Endometrial microvascular endothelial cells (primary cell): ENCODE data around the gene TGIF2LX. TPM values are rescaled to one million over a fixed set of nuclear protein-coding genes. Genes with fewer than 3 reads are reported as not detected.
"Not testable (repeated sequence)": the region's sequence is repeated elsewhere in the genome, so short reads cannot be mapped to it uniquely, and the experiment has no call there.

ENCODE experiments used
- in situ Hi-C: cut with HindIII; loops from 2 replicates; pipeline ENCODE4 v1.10.0; 2017; ENCODE audit warnings: low sequenced_read_pairs, low pct_unique_long_range_greater_than_20kb; ENCODE audit errors: inconsistent ontology term
- total RNA-seq: library from RNA; depleted of rRNA; stranded (reverse); fragments of >200 nt; gene quantifications from one replicate; pipeline ENCODE4 v1.2.3, GENCODE V29; 2015; ENCODE audit errors: inconsistent ontology term

Gene TGIF2LX
- total RNA-seq = not detected

DNA sequence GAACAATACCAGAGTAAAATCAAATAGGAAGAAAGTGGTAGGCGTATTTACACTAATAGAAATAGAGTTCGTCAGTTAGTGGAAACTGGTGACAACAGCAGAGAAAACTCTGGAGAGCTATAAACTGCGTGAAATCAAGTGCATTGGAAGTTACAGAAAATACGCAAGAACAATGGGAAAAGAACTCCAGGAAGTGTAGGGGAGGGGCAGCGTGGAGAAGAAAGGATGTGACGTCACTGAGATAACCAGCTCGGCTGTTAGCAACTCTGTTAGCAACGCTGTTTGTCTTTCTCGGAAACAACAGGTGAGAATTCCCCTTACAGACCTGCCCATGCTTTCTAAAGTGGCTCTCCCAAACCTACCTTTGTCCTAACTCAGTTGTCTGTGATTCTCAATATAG, at the start of gene TGIF2LX:
Gene TGIF2LX, plus strand, starts transcription at position 244 of the 400 bp plus-strand sequence. CDS start 178 bp downstream, outside the sequence.
- in situ Hi-C loops = not testable (repeated sequence)

DNA sequence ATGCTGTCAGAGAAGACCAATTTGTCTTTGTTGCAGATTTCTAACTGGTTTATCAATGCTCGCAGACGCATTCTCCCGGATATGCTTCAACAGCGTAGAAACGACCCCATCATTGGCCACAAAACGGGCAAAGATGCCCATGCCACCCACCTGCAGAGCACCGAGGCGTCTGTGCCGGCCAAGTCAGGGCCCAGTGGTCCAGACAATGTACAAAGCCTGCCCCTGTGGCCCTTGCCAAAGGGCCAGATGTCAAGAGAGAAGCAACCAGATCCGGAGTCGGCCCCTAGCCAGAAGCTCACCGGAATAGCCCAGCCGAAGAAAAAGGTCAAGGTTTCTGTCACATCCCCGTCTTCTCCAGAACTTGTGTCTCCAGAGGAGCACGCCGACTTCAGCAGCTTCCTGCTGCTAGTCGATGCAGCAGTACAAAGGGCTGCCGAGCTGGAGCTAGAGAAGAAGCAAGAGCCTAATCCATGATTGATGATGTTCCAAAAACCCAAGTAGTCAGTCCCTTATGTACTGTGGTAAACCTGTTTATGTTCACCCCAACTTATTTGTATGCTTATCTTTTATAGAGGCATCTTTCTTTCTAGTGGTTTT, 728 bp downstream of the TGIF2LX start:
- in situ Hi-C loops = not testable (repeated sequence)

DNA sequence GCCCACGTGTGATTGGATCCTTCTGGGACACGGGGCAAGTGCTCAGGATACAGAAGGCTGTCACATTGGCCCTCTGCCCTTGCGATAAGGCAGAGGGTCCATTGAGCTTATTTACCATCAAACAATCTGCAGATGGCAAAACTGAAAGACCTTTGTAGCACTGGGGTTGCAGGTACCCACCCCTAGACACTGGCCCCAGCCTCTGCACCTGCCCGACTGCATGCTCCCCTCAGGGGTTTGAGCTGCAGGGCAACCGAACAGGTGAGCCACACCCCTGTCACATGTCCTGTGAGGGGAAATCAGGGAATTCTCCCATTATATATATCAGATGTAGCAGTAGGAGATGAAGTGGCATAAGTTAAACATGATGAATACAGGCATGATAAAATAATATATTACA, 21.4 kb downstream of the TGIF2LX start:
- in situ Hi-C loops = not testable (repeated sequence)

DNA sequence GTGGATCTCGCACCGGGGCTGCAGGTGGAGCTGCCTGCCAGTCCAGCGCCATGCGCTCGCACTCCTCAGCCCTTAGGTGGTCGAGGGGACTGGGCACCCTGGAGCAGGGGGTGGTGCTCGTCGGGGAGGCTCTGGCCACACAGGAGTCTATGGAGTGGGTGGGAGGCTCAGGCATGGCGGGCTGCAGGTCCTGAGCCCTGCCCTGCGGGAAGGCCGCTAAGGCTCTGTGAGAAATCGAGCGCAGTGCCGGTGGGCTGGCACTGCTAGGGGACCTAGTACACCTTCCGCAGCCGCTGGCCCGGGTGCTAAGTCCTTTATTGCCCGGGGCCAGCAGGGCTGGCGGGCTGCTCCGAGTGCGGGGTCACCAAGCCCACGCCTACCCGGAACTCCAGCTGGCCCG, 43.9 kb downstream of the TGIF2LX start:
- in situ Hi-C loops = not testable (repeated sequence)
